PC-3 (cell line): ENCODE measurements around the gene UBALD2.

ENCODE experiments used
- CTCF ChIP-seq: fragments of 300-600 bp; sonication (generic); conservative IDR thresholded peaks from 2 replicates; pipeline ENCODE4 v1.5.1; 2017; ENCODE audit warnings: antibody characterized with exemption, low read depth, mild to moderate bottlenecking, low read length
- EZH2 ChIP-seq: fragments of 300-600 bp; sonication (generic); IDR thresholded peaks from one replicate; pipeline ENCODE4 v1.6.1; 2017; ENCODE audit warnings: antibody characterized with exemption, mild to moderate bottlenecking, low read length; ENCODE audit not compliant: unreplicated experiment
- EZH2phosphoT487 ChIP-seq: fragments of 300-600 bp; sonication (generic); IDR thresholded peaks from 2 replicates; pipeline ENCODE4 v1.6.1; 2018; ENCODE audit warnings: mild to moderate bottlenecking, antibody characterized with exemption, low read length, borderline replicate concordance

- TF ChIP-seq CTCF (no peak), EZH2phosphoT487 (no peak), EZH2 (no peak)
These were observed 28.0 kb downstream of the UBALD2 start for GRCh38 chr17:76293106-76293505.
